ENCODE measurements around the gene ZSWIM3. TPM values are rescaled to one million over a fixed set of nuclear protein-coding genes. Genes with fewer than 3 reads are reported as not detected.

The ZSWIM3 gene
- total RNA-seq, 1 donor: 5.6 TPM

DNA sequence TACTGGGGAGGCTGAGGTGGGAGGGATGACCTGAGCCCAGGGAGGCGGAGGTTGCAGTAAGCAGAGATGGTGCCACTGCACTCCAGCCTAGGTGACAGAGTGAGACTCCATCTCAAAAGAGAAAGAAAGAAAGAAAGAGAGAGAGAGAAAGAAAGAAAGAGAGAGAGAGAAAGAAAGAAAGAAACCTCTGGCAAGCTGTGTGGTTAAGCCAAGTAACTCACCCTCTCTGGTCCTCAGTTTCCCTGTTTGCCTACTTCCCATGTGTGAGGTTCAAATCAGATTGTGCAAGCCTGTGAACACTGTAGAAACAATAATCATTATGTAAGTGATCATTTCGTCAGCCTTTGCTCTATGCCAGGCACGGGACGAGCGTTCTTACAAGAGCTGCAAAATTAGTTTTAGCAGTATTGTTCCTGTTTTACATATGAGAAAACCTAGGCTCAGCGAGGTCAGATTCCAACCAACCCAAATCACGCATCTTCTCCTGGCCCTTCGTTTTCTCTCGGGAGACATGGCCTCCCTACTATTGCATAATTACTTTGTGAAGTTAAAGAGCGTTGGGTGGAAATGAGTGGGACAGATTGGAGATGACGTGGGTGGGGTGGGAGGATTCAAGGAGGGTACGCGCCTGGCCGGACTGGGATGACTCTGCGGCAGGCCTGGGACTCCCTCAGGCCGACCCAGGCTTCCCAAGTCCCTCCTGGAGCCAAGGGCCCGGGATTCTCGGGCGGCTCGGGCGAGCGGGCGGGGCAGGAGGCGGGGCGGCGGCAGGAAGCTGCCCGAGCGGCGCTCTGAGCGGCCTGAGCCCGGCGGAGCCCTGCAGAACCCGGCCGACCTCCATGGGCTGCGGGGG, 24.2 kb upstream of the ZSWIM3 start, which contains the start of gene SNX21:
TSS of gene SNX21 (plus strand) at position 770 of the 853 bp plus-strand sequence. CDS start 121 bp downstream, outside the sequence.
- DNase-seq (ENCODE audit: low read depth): peak; percentile 98

GRCh38 chr20:45833883-45834796, 23.3 kb upstream of the ZSWIM3 start:
- H3K4me3 ChIP-seq (ENCODE audit: low read depth, low read length): peak overlapping the region; percentile 74
- DNase-seq (ENCODE audit: low read depth): peak; percentile 73
- TF ChIP-seq, protein P1, sequence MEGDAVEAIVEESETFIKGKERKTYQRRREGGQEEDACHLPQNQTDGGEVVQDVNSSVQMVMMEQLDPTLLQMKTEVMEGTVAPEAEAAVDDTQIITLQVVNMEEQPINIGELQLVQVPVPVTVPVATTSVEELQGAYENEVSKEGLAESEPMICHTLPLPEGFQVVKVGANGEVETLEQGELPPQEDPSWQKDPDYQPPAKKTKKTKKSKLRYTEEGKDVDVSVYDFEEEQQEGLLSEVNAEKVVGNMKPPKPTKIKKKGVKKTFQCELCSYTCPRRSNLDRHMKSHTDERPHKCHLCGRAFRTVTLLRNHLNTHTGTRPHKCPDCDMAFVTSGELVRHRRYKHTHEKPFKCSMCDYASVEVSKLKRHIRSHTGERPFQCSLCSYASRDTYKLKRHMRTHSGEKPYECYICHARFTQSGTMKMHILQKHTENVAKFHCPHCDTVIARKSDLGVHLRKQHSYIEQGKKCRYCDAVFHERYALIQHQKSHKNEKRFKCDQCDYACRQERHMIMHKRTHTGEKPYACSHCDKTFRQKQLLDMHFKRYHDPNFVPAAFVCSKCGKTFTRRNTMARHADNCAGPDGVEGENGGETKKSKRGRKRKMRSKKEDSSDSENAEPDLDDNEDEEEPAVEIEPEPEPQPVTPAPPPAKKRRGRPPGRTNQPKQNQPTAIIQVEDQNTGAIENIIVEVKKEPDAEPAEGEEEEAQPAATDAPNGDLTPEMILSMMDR (IDR thresholded peaks at IDR 0.05; ENCODE audit: insufficient read depth, low read depth, low read length): no peak

More for the DNA sequence above, 24.2 kb upstream of the ZSWIM3 start, which contains the start of gene SNX21:
- H3K4me3 ChIP-seq (ENCODE audit: low read depth, low read length): peak within 1 kb of the TSS; percentile 74
- TF ChIP-seq, protein P1 (IDR thresholded peaks at IDR 0.05; ENCODE audit: insufficient read depth, low read depth, low read length): no peak

DNA sequence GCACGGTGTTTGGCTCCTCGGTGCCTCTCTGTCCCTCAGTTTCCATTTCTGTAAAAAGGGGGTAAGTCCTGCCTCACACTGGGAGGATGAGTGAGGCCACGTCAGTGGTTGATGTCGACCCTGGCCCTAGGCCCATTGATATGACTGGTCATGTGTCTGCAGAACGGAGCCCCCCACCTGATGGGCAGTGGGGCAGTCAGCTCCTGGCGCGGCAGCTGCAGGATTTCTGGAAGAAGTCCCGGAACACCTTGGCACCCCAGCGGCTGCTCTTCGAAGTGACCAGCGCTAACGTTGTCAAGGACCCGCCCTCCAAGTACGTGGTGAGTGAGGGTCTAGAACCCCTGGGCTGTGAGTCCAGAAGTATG, 22.6 kb upstream of the ZSWIM3 start:
- H3K4me3 ChIP-seq (ENCODE audit: low read depth, low read length): peak overlapping the region; percentile 74
- TF ChIP-seq, protein P1 (IDR thresholded peaks at IDR 0.05; ENCODE audit: insufficient read depth, low read depth, low read length): no peak
- DNase-seq (ENCODE audit: low read depth): no peak

DNA sequence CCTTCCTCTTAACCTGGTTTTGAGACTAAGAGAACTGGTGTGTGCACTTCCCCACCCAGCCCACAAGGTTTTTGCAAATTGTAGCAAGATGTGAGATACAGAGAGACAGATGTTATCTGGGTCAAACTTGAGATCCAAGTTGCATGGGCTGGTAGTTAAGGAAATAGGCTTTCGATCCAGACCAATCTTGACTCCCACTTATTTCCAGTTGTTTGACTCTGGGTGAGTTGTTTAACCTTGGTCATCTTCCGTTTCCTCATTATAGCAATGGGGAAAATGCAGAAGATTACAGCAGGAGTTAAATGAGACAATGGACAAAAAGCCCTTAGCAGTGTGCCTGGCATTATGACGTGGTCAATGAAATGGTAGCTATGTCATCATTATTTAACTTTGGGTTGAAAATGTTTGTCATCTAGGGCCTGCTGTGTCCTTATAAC, 22.1 kb upstream of the ZSWIM3 start:
- peak overlapping the region; percentile 74 for H3K4me3 ChIP-seq (ENCODE audit: low read depth, low read length)
- DNase-seq (ENCODE audit: low read depth): no peak
- TF ChIP-seq, protein P1 (IDR thresholded peaks at IDR 0.05; ENCODE audit: insufficient read depth, low read depth, low read length): no peak

- H3K4me3 ChIP-seq (ENCODE audit: low read depth, low read length): peak overlapping the region; percentile 74
- TF ChIP-seq, protein P1 (IDR thresholded peaks at IDR 0.05; ENCODE audit: insufficient read depth, low read depth, low read length): no peak
Measured at GRCh38 chr20:45835825-45836224, 21.6 kb upstream of the ZSWIM3 start.

DNA sequence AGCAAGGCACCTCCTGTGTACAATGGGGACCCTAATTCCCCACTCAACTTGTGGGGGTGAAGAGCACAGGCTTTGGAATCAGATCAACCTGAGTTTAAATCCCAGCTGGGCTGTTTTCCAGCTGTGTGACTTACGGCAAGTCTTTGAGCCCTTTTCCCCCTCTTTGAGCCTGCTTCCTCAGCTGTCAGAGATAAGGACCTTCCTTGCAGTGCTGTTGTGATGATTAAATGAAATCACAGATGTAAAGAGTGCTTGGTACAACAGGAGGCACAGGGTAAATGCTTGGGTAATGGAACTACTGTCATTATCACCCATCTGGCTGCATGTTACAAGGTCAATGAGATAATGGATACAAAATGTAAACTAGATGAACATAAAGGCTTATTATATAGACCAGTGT, 20.6 kb upstream of the ZSWIM3 start:
- TF ChIP-seq, protein P1 (IDR thresholded peaks at IDR 0.05; ENCODE audit: insufficient read depth, low read depth, low read length): no peak
- DNase-seq (ENCODE audit: low read depth): peak; percentile 78
- peak overlapping the region; percentile 36 for H3K4me3 ChIP-seq (ENCODE audit: low read depth, low read length)

More at GRCh38 chr20:45835825-45836224, 21.6 kb upstream of the ZSWIM3 start:
- DNase-seq (ENCODE audit: low read depth): peak; percentile 83

Data from fibroblast of villous mesenchyme (primary cell).